Astrocyte of the hippocampus (primary cell): Measurements from ENCODE around the gene CCNB1.
"Not testable (repeated sequence)": the region's sequence is repeated elsewhere in the genome, so short reads cannot be mapped to it uniquely, and the experiment has no call there.

Source experiments
- DNase-seq: peaks from one replicate; pipeline ENCODE4 v3.0.0; 2011; ENCODE audit warnings: low read depth, low spot score

CCNB1 gene

GRCh38 chr5:69166686-69167492 lies at the start of gene CCNB1:
Gene CCNB1 (plus strand): TSS chr5:69167150. CDS start chr5:69167263, 113 bp downstream.
- DNase-seq: peak; percentile 99

- no peak for DNase-seq
Observed at GRCh38 chr5:69129413-69129812, 37.5 kb upstream of the CCNB1 start.

GRCh38 chr5:69130241-69130640 lies 36.7 kb upstream of the CCNB1 start:
- DNase-seq: no peak

- DNase-seq: no peak
Observed at GRCh38 chr5:69131304-69131703, 35.6 kb upstream of the CCNB1 start.

GRCh38 chr5:69134126-69134525 lies 32.8 kb upstream of the CCNB1 start:
- no peak for DNase-seq

- DNase-seq: no peak
Observed at GRCh38 chr5:69136293-69136692, 30.7 kb upstream of the CCNB1 start.

GRCh38 chr5:69137208-69137607 lies 29.7 kb upstream of the CCNB1 start:
- DNase-seq: not testable (repeated sequence)

- DNase-seq: no peak
Observed at GRCh38 chr5:69137807-69138206, 29.1 kb upstream of the CCNB1 start.

GRCh38 chr5:69138766-69139165 lies 28.2 kb upstream of the CCNB1 start:
- no peak for DNase-seq

- DNase-seq: not testable (repeated sequence)
Observed at GRCh38 chr5:69140239-69140638, 26.7 kb upstream of the CCNB1 start.

GRCh38 chr5:69140827-69141226 lies 26.1 kb upstream of the CCNB1 start:
- DNase-seq: no peak

- not testable (repeated sequence) for DNase-seq
Observed at GRCh38 chr5:69148576-69148975, 18.4 kb upstream of the CCNB1 start.

GRCh38 chr5:69148981-69149675 lies 17.8 kb upstream of the CCNB1 start:
- DNase-seq: no peak

GRCh38 chr5:69149676-69150010 lies 17.3 kb upstream of the CCNB1 start:
- DNase-seq: no peak

GRCh38 chr5:69152731-69153130 lies 14.2 kb upstream of the CCNB1 start:
- DNase-seq: no peak

- no peak for DNase-seq
Observed at GRCh38 chr5:69156456-69156855, 10.5 kb upstream of the CCNB1 start.

GRCh38 chr5:69158039-69158438 lies 8.9 kb upstream of the CCNB1 start:
- DNase-seq: no peak

- DNase-seq: no peak
Observed at GRCh38 chr5:69160651-69161050, 6.3 kb upstream of the CCNB1 start.

- no peak for DNase-seq
Observed at GRCh38 chr5:69167493-69167855, 524 bp downstream of the CCNB1 start.

- DNase-seq: no peak
Observed at GRCh38 chr5:69167929-69168328, 979 bp downstream of the CCNB1 start.

GRCh38 chr5:69170495-69170894 lies 3.5 kb downstream of the CCNB1 start:
- DNase-seq: no peak

- no peak for DNase-seq
Observed at GRCh38 chr5:69170969-69171368, 4.0 kb downstream of the CCNB1 start.

GRCh38 chr5:69181659-69182293 lies 14.8 kb downstream of the CCNB1 start:
- DNase-seq: not testable (repeated sequence)
